ENCODE measurements around the gene SLC35B3.
"Not testable (repeated sequence)": the region's sequence is repeated elsewhere in the genome, so short reads cannot be mapped to it uniquely, and the experiment has no call there.

DNA sequence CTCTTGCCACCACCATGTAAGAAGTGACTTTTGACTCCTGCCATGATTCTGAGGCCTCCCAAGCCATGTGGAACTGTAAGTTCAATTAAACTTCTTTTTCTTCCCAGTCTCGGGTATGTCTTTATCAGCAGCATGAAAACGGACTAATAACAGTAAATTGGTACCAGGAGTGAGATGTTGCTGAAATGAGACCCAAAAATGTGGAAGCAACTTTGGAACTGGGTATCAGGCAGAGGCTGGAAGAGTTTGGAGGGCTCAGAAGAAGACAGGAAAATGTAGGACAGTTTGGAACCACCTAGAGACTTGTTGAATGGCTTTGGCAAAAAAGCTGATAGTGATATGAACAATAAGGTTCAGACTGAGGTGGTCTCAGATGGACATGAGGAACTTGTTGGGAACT, 8.8 kb downstream of the SLC35B3 start:
- TF ChIP-seq TAF1 (IDR thresholded peaks at IDR 0.05; ENCODE audit: borderline replicate concordance, low read depth, low read length); POLR2A (IDR thresholded peaks at IDR 0.05; ENCODE audit: low read depth, low read length): not testable (repeated sequence)

Measured in GM12892 (cell line).